Brain pericyte (primary cell): Measurements from ENCODE around the gene FAM151A.

Experiments used
- DNase-seq: peaks from one replicate; pipeline ENCODE4 v3.0.0-alpha.2; 2012; ENCODE audit warnings: low read depth, low spot score

Gene FAM151A

DNA sequence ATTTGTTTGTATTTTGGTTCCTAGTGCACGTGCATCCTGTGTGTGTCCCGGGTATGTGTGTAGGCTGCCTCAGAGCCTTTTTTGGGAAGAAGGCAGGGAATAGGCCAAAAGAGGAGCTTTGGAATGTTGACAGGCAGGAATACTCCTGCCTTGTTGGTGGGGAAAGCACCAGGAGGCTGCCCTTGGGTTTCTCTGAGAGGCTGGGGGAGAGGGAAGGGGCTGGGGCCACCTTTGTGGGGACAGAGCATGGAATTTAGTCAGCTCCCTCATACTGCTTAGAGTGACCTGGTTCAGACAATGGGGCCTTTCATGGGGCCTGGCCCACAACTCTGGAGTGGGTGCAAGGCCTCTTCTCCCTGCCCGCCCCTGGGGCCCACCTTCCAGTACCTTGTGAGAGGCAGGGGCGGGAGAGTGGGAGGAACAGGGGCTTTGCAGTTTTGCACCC, 44.0 kb downstream of the FAM151A start:
- no peak for DNase-seq

DNA sequence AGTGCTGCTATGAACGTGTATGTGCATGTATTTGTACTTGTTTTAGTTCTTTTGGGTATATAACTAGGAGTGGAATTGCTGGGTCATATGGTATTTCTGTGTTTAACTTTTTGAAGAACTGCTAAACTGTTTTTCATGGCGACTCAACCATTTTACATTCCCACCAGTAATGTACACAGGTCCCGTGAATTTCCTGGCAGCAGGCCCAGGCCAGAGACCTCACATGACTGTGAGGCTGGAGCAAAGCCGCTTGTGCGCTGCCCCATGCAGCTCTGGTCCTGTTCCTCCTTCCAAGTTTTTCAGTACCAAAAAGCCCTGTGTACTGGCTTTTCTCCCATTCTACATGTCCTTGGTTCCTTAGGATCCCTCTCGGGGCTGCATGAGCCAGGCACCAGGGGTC, 45.7 kb downstream of the FAM151A start:
- DNase-seq, result peak; percentile 57

DNA sequence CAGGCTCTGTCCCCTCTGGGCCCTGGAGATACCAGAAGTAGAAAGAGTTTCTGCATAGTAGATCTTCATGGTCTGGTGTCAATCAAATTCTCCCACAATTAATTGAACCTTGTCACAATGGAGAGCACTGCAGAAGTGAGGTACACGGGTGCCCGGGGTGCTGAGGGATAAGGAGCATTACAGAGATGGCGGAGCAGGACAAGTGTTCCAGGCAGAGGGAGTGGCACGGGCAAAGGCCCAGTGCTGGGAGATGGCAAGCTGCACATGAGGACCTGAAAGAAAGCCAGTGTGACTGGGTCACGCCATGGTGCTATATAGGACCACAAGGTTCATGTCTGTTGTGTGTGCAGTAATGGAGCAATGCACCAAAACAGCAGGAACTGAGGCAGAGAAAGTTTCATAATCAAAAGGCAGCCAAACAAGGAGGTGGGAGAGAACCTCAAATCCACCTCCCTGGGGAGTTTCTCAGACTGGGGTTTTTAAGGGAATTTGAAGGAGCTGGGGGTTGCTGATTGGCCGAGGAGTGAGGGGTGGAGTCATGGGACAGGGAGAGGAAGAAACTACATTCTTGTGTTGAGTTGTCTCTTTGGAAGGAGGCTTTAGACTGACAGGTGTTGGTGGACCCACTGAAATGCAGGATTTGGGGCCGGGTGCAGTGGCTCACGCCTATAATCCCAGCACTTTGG, 47.6 kb downstream of the FAM151A start:
- DNase-seq, result no peak

DNA sequence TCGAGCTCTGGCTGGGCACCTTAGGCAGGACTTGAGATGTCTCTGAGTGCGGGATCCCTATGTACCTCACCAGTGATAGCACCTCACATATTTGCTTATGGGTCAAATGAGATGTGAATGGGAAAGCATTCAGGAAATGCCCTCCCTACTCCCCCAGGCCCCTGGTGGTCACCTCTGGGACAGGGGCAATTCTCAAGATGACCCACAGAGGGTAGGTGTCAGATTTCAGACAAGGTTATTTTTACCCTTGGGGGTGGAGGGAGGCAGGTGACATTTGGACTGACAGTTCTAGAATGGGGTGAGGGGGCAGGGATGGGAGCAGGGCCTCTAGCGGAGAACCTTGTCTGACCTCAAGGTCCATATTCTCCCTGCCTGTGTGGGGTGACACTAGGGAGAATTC, 48.2 kb downstream of the FAM151A start:
- DNase-seq, result no peak

DNA sequence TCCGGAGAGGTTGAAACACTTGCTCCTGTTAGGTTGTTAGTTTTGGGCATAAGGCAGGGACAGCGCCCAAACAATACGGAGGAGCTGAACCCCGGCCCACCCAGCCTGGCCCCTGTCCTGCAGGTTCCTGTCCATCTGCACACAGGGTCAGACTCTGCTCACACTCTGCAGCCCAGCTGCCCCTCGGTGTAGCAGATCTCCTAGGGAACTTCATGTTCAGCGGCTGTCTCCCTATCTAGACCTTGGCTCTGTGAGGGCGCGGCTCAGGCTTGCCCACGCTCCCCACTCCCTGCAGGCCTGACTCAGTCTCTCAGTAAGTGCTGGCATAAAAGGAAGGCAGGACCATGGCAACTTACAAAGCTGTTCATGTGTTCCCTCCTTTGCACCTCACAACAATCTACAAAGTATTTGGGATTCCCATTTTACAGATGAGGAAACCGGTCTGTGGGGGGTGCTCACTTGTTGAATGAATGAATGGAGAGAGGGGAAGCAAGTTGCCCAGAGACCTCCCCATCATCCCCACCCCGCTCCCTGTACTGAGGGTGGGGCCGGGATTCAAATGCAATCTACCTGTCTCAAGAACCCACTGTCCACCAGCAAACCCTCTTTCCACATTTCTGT, 49.1 kb downstream of the FAM151A start:
- no peak for DNase-seq

DNA sequence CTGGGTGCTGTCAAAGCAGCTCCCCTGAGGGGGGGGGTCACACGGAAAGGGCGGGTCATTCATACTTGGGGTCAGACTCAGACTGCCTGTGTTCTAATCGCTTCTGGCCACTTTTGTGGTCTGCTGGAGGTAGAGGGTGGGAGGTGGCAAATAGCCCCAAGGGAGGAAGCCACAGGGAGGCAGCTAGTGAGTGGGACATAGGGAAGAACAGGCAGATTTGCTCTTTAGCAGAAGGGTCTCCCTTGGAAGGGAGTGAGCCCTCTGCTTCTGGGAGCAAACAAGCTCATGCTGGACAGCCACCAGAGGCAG, 50.8 kb downstream of the FAM151A start:
- DNase-seq, result no peak

DNA sequence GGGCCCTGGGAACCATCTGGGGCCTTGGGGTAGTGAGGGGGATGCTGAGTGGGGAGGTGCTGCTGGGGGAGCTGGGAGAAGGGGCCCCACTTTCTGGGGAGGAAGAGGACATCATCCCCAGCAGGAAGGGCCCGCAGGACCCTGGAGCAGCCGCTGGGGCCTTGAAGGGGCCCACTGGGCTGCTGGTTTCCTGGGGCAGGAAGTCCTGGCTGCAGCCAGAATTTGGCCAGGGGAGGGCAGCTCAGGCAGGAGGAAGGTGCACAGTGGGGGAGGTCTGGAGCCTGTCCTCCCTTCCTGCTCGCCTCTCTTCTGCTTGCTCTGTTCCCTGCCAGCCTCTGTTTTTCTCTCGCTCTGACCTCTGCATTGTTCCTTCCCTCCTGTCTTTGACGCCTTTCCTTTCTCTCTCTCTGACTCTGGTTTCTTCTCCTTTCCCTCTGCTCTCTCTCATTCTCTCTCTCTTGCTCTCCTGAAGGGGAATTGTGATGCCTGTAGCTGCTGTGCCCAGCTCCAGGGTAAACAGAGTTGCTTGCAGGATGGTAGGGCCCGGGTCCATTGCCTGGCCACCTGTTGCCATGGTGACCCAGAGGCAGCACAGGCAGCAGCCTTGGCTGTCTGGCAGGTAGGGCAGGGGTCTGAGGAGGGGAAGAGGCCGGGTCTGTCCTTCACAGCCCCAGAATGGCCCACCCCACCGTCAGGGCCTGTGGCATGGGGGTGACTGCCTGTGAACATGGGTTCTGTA, 51.4 kb downstream of the FAM151A start:
- no peak for DNase-seq

DNA sequence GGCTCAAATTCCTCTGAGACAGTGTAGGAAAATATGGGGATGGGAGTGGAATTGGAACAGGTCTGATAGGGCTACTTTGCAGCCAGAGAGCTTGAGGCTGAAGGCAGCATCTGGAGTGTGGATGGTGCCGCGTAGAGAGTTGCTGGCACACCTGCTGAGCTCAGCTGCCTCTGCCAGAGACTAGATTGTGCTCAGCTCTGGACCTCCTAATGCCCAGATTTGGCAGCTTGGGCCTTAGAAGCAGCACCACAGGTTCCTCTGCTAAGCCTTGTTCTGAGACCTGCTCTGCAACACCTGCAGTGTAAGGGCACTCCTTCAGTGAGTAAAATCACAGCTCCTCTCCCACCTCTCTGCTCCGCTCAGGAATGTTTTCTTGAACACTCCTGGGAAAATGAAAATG, 52.0 kb downstream of the FAM151A start:
- no peak for DNase-seq

DNA sequence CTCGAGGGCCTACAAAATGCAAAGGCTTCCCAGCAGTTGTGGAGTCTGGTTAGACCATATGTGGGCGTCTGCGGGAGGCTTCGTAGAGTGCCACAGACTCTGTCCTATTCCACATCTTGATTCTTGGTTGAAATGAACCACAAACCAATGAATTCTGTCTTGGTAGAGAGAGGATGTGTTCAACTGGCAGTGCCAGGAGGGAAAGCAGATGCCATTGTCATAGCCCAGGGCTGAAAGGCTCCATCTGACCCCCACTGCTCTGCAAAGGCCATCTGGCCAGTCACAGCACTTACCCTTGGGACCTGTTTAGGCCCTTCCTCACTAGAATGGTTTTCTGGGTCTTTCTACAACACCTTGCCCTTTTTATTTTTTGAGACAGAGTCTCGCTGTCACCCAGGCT, 53.2 kb downstream of the FAM151A start:
- DNase-seq, result no peak

DNA sequence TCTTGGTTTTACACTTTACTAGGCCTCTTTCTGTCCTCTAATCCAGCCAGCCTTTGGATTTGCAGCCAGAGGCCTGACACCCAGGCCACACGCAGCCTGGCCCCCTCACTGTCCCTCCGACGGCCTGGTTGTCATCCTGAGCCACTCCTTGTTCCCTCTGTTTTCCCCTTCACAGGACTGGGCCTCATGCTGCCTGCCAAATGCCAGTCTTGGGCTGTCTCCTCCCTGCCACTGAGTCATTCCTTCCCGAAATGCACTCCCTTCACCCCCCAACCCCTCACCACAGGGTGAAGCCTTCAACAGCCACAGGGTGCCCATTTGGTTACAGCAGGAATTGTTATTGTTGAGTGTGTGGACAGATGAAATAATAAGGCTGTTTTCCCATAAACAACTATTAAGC, 54.0 kb downstream of the FAM151A start:
- DNase-seq, result no peak

DNA sequence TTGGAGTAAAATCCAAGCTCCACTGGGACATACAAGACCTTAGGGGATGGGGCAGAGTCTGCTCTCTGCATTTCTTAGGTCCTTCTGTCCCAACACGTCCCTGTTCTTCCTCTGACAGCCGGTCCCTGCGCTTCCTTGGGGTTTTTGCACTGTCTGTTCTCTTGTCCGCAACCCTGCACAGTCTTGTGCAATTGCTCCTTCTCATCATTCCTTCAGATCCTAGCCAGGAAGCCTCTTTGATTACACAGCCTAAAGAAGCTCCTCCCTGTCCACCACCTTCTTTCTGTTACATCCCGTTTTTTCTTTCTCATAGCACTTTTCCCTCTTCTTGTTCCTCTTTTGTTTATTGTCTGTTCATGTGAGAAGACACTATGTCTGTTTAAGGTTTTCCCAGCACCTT, 55.4 kb downstream of the FAM151A start:
- DNase-seq, result no peak

DNA sequence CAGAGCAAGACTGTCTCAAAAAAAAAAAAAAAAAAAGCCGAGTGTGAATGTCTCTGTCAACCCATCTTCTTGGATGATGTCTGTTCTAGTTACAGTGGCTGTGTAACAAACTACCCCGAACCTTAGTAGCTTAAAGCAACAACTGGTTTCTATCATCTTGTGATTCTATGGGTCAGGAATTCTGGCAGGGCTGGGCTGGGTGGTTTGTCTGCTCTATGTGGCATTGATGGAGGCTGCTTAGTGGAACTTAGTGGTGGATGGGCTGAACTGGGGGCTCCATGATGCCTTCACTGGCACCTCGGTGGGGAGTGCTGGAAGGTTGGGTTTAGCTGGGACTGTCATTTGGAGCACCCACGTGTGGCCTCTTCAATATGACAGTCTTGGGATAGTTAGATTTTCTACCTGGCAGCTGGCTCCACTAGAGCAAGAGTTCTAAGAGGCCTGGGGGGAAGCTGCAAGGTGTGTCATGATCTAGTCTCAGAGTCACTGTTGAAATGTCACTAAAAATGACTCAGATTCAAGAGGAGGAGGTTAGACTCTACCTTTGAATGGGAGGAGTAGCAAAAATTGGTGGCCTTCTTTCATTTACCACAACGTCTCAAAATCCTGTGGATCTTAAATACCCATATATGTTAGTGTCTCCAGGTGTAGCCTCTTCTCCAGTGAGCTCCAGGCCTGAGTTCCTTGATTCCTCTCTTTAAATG, 56.7 kb downstream of the FAM151A start:
- DNase-seq, result no peak

DNA sequence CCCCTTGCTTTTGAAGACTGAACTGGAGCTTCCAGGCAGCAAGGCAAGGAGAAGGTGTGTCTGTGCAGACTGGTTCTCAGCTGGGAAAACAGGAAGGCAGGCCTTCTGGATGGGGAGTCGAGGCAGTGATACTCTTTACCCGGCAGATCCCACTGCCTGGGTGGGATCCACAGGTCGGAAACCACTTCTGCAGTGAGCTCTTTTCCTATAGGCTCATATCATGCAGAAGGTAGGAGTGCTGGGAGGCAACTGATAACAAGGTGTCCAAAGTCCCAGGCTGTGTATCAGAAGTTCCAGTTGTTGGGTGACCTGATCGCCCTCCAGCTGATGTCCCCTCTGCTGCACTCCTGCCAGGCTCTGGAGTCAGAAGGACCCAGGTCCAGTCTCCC, 58.2 kb downstream of the FAM151A start:
- DNase-seq, result no peak

DNA sequence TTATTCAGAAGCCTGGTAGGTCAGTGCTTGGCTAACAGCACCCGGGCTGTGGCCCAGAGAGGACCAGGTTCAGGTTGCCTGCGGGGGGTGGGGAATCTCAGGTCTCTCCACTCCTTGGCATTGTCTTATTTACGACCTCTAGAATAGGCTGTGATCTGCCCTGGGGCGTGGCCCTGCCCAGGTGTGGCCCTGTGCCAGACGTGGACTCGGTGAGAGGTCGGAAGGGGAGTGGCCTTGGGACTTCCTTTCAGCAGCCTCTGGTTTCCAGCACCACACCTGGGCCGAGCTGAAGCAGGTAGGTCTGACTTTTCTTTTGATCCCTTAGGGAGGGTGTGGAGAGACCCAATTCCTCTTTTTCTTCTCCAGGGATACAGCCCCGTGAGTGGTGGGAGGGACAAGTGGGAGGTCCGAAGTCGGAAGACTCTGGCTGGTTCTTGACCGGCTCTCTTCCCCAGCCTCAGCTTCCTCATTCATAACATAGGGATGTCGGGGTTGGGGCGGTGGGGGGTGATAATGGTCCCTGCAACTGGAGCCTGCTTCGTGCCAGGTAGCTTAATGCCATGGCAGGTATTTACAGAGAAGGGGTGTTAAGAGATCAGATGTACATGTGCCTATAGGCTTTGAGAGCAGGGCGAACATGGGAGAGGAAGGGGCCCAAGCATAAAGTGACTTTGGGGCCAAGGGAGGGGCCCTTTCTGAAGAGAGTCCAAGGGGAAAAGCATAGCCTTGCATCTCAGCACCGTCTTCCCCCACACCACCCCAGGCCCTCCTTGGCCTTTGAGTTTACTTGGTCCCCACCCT, 58.8 kb downstream of the FAM151A start:
- no peak for DNase-seq

DNA sequence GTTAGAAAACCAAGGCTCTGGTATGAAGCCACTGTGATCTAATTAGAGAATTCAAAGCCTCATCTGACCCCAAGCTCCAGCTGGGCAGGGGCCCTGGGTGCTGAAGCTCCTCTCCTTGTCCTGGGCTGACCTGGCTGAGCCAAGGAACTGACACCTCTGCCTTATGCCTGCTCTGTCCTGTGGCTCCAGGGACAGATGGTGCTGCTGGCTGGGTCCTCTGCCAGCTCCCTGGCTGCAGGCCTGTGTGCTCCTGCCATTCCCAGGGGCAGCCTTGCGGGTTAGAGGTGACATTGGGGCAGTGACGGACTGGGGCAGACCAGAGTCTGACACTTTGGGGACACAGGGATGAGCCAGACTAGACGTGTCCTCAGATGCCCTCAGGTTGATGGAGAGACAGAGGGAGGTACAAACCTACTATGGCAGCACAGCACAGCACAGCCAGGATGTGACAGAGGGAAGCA, 63.5 kb downstream of the FAM151A start:
- no peak for DNase-seq
